ENCODE measurements around the gene C22orf15. TPM values are rescaled to one million over a fixed set of nuclear protein-coding genes. Genes with fewer than 3 reads are reported as not detected.

C22orf15 gene
- total RNA-seq, 1 experiment from 2014 or later, result 2.7 TPM

GRCh38 chr22:23716811-23717801 is 45.7 kb upstream of the C22orf15 start (continued):
- peak; percentile 91 for TF ChIP-seq E2F5 (CRISPR knock-in tag; IDR thresholded peaks at IDR 0.05)
- 0 out of 2 replicates have a peak, but pooled peaks have one; percentile 29 for TF ChIP-seq IRF1 (CRISPR knock-in tag; IDR thresholded peaks at IDR 0.05)
- peak; percentile 21; the same call in 1 of the 2 replicates for TF ChIP-seq PRDM15 (CRISPR knock-in tag; IDR thresholded peaks at IDR 0.05)
- TF ChIP-seq MXD4 (CRISPR knock-in tag; IDR thresholded peaks at IDR 0.05; ENCODE audit: borderline replicate concordance), result no peak
- TF ChIP-seq FOXJ3 (CRISPR knock-in tag; IDR thresholded peaks at IDR 0.05; ENCODE audit: borderline replicate concordance), result no peak
- 0 out of 2 replicates have a peak, but pooled peaks have one; percentile 18 for TF ChIP-seq ZBTB43 (CRISPR knock-in tag; IDR thresholded peaks at IDR 0.05)
- TF ChIP-seq FOXP4 (CRISPR knock-in tag; IDR thresholded peaks at IDR 0.05), result peak; percentile 94
- TF ChIP-seq NR2C2 (CRISPR knock-in tag; IDR thresholded peaks at IDR 0.05), result 0 out of 2 replicates have a peak, but pooled peaks have one; percentile 20
- peak; percentile 86; the same call in 1 of the 2 replicates for TF ChIP-seq STAT6 (CRISPR knock-in tag; conservative IDR thresholded peaks at IDR 0.05; ENCODE audit: low read depth)
- no peak for TF ChIP-seq EMX1 (CRISPR knock-in tag; IDR thresholded peaks at IDR 0.05)
- TF ChIP-seq NR3C1 (CRISPR knock-in tag; conservative IDR thresholded peaks at IDR 0.05; ENCODE audit: low read depth), result 0 out of 2 replicates have a peak, but pooled peaks have one; percentile 85
- peak; percentile 92 for TF ChIP-seq SP1 (CRISPR knock-in tag; conservative IDR thresholded peaks at IDR 0.05)
- TF ChIP-seq NFYB (CRISPR knock-in tag; conservative IDR thresholded peaks at IDR 0.05; ENCODE audit: low read depth), result no peak
- TF ChIP-seq ELF4 (CRISPR knock-in tag; IDR thresholded peaks at IDR 0.05; ENCODE audit: low read depth), result no peak
- peak; percentile 95 for TF ChIP-seq TP53 (CRISPR knock-in tag; IDR thresholded peaks at IDR 0.05)
- TF ChIP-seq ARID4B (CRISPR knock-in tag; IDR thresholded peaks at IDR 0.05; ENCODE audit: borderline replicate concordance), result peak; percentile 87; the same call in 1 of the 2 replicates
- no peak for TF ChIP-seq ZNF671 (CRISPR knock-in tag; IDR thresholded peaks at IDR 0.05)
- TF ChIP-seq TEAD1 (CRISPR knock-in tag; IDR thresholded peaks at IDR 0.05), result peak; percentile 76; the same call in 1 of the 2 replicates
